H1 (cell line): ENCODE results near the gene MGLL. TPM values are rescaled to one million over a fixed set of nuclear protein-coding genes. Genes with fewer than 3 reads are reported as not detected.

Source experiments
- CTCF ChIA-PET: fragments of 300-600 bp; sonication (Branson Sonifier 250); formaldehyde crosslinking; loops from one replicate; lab custom pipeline; 2021; ENCODE audit not compliant: partially characterized antibody; lab: Charles Lee
- POLR2A ChIA-PET: fragments of 300-600 bp; sonication (Branson Sonifier 250); formaldehyde crosslinking; loops from one replicate; lab custom pipeline; 2021; ENCODE audit warnings: inconsistent platforms; ENCODE audit not compliant: partially characterized antibody; lab: Charles Lee
- DNase-seq, 2 experiments: peaks; one replicate each; pipeline versions ENCODE4 v3.0.0 to v3.0.0-alpha.2; 2010 to 2022; ENCODE audit warnings: low spot score in 2 of 2, low read depth in 1 of 2, mixed read lengths in 1 of 2
- FAIRE-seq: peaks from 2 replicates; lab custom pipeline; 2011; peaks lifted over from hg19 to GRCh38; lab: Jason Lieb, UNC
- H2AFZ ChIP-seq: 2 replicates; pipeline ENCODE4 v1.8.1; 2012; ENCODE audit warnings: low read length, inconsistent platforms
- H2AK5ac ChIP-seq: 2 replicates; pipeline ENCODE4 v1.6.1; 2013; ENCODE audit warnings: low read depth, low read length
- H2BK120ac ChIP-seq: replicated peaks from 2 replicates; pipeline ENCODE3; 2013; ENCODE audit warnings: low read depth, low read length, inconsistent platforms
- H2BK12ac ChIP-seq: 2 replicates; pipeline ENCODE4 v1.6.1; 2013; ENCODE audit warnings: low read depth, low read length
- H2BK15ac ChIP-seq: 2 replicates; pipeline ENCODE4 v1.6.1; 2013; ENCODE audit warnings: low read length
- H2BK20ac ChIP-seq: 2 replicates; pipeline ENCODE4 v1.6.1; 2013; ENCODE audit warnings: low read length
- H2BK5ac ChIP-seq: 2 replicates; pipeline ENCODE4 v1.6.1; 2013; ENCODE audit warnings: low read depth, low read length
- H3K14ac ChIP-seq: 2 replicates; pipeline ENCODE4 v1.6.1; 2013; ENCODE audit warnings: inconsistent platforms; ENCODE audit not compliant: insufficient read length
- H3K18ac ChIP-seq: 2 replicates; pipeline ENCODE4 v1.6.1; 2013; ENCODE audit warnings: low read length; ENCODE audit errors: extremely low read depth
- H3K23ac ChIP-seq: 2 replicates; pipeline ENCODE4 v1.6.1; 2013; ENCODE audit warnings: inconsistent platforms; ENCODE audit not compliant: insufficient read length
- H3K23me2 ChIP-seq: 2 replicates; pipeline ENCODE4 v1.6.1; 2013; ENCODE audit warnings: low read depth, low read length
- H3K27ac ChIP-seq: 2 replicates; pipeline ENCODE4 v1.6.1; 2011; ENCODE audit warnings: low read depth, low read length, inconsistent platforms
- H3K27me3 ChIP-seq, 4 experiments: replicated peaks in 1 of 4; 1 replicate in 1 of 4; 2 replicates in 3 of 4; pipeline versions ENCODE4 v1.6.1 to v1.8.1; 2011 to 2013; ENCODE audit warnings: low read length in 3 of 4, mild to moderate bottlenecking in 3 of 4, inconsistent platforms in 2 of 4, mixed read lengths in 2 of 4, moderate library complexity in 1 of 4; ENCODE audit not compliant: control insufficient read depth in 3 of 4, insufficient read depth in 3 of 4; ENCODE audit errors: extremely low read depth in 1 of 4
- H3K36me3 ChIP-seq, 4 experiments: 2 replicates each; pipeline versions ENCODE4 v1.6.1 to v1.8.1; 2011 to 2013; ENCODE audit warnings: mild to moderate bottlenecking in 4 of 4, low read length in 3 of 4, moderate library complexity in 2 of 4, control low read depth in 1 of 4, inconsistent platforms in 1 of 4; ENCODE audit not compliant: insufficient read depth in 4 of 4, control insufficient read depth in 2 of 4
- H3K4ac ChIP-seq: replicated peaks from 2 replicates; pipeline ENCODE3; 2013; ENCODE audit warnings: low read length, low read depth, mixed read lengths, inconsistent platforms; ENCODE audit not compliant: insufficient read length
- H3K4me1 ChIP-seq, 4 experiments: replicated peaks in 1 of 4; 1 replicate in 1 of 4; 2 replicates in 3 of 4; pipeline versions ENCODE4 v1.6.1 to v1.8.1; 2011 to 2013; ENCODE audit warnings: low read length in 3 of 4, inconsistent platforms in 2 of 4, mixed read lengths in 1 of 4; ENCODE audit not compliant: insufficient read depth in 4 of 4, control insufficient read depth in 3 of 4
- H3K4me2 ChIP-seq, 2 experiments: 2 replicates each; pipeline versions ENCODE4 v1.6.1 to v1.8.1; 2011 to 2013; ENCODE audit warnings: low read depth in 2 of 2, low read length in 2 of 2, control low read depth in 1 of 2, inconsistent platforms in 1 of 2, mild to moderate bottlenecking in 1 of 2; ENCODE audit not compliant: insufficient read depth in 1 of 2
- H3K4me3 ChIP-seq, 4 experiments: fragments of 200-600, 300-600 bp in 1 of 4; sonication (generic), shearing (Covaris generic), sonication (Bioruptor Twin) in 1 of 4; 2 replicates each; pipeline versions ENCODE4 v1.5.1 to v1.8.1; 2011 to 2016; ENCODE audit warnings: low read length in 4 of 4, low read depth in 3 of 4, control low read depth in 2 of 4, inconsistent platforms in 2 of 4, mild to moderate bottlenecking in 2 of 4, mixed read lengths in 1 of 4, moderate library complexity in 1 of 4; ENCODE audit not compliant: insufficient read depth in 2 of 4; ENCODE audit errors: extremely low read depth in 1 of 4
- H3K56ac ChIP-seq: replicated peaks from 2 replicates; pipeline ENCODE3; 2013; ENCODE audit warnings: low read depth, mild to moderate bottlenecking, mixed read lengths, low read length, inconsistent platforms; ENCODE audit not compliant: insufficient read length
- H3K79me1 ChIP-seq: 2 replicates; pipeline ENCODE4 v1.6.1; 2013; ENCODE audit warnings: low read depth, low read length, control low read depth
- H3K79me2 ChIP-seq, 2 experiments: 2 replicates each; pipeline versions ENCODE4 v1.6.1 to v1.8.1; 2012 to 2013; ENCODE audit warnings: low read length in 2 of 2, mild to moderate bottlenecking in 2 of 2, inconsistent platforms in 1 of 2; ENCODE audit not compliant: insufficient read depth in 2 of 2, control insufficient read depth in 1 of 2
- H3K9ac ChIP-seq, 4 experiments: replicated peaks in 1 of 4; 1 replicate in 1 of 4; 2 replicates in 3 of 4; pipeline versions ENCODE4 v1.6.1 to v1.8.1; 2011 to 2013; ENCODE audit warnings: low read depth in 3 of 4, low read length in 3 of 4, control low read depth in 2 of 4, mild to moderate bottlenecking in 2 of 4, moderate library complexity in 2 of 4, inconsistent platforms in 1 of 4; ENCODE audit errors: extremely low read depth in 1 of 4
- H3K9me3 ChIP-seq, 2 experiments: 2 replicates each; pipeline versions ENCODE4 v1.6.1 to v1.8.1; 2012 to 2013; ENCODE audit warnings: mild to moderate bottlenecking in 2 of 2, moderate library complexity in 2 of 2, control low read depth in 1 of 2, inconsistent platforms in 1 of 2, low read depth in 1 of 2, low read length in 1 of 2, mixed read lengths in 1 of 2; ENCODE audit not compliant: insufficient read depth in 2 of 2
- H4K20me1 ChIP-seq, 2 experiments: replicated peaks in 1 of 2; 2 replicates each; pipeline versions ENCODE3 to v1.8.1; 2011 to 2013; ENCODE audit warnings: inconsistent platforms in 2 of 2, low read length in 2 of 2, mild to moderate bottlenecking in 1 of 2; ENCODE audit not compliant: insufficient read depth in 2 of 2, control insufficient read depth in 1 of 2
- H4K5ac ChIP-seq: 2 replicates; pipeline ENCODE4 v1.6.1; 2013; ENCODE audit warnings: low read length, low read depth, mixed read lengths, inconsistent platforms; ENCODE audit not compliant: insufficient read length
- H4K8ac ChIP-seq: 2 replicates; pipeline ENCODE4 v1.8.0; 2013; ENCODE audit warnings: mild to moderate bottlenecking, moderate library complexity, low read length, inconsistent platforms; ENCODE audit not compliant: insufficient read depth; ENCODE audit errors: extremely low read depth
- H4K91ac ChIP-seq: replicated peaks from 2 replicates; pipeline ENCODE3; 2013; ENCODE audit warnings: low read length, mixed read lengths, inconsistent platforms; ENCODE audit not compliant: insufficient read length
- BCL11A ChIP-seq, 2 experiments: IDR thresholded peaks; one replicate each; pipeline ENCODE4 v1.6.1; 2011; ENCODE audit warnings: low read depth in 2 of 2, low read length in 2 of 2, mild to moderate bottlenecking in 2 of 2
- CEBPB ChIP-seq: IDR thresholded peaks from 2 replicates; pipeline ENCODE4 v1.6.1; 2012; ENCODE audit warnings: low read depth, low read length
- EGR1 ChIP-seq: IDR thresholded peaks from 2 replicates; pipeline ENCODE4 v1.6.1; 2011; ENCODE audit warnings: low read depth, low read length, borderline replicate concordance
- EZH2 ChIP-seq: fragments of 200-600 bp; sonication (generic); IDR thresholded peaks from 2 replicates; pipeline ENCODE4 v1.7.1; 2012; ENCODE audit warnings: low read depth, mild to moderate bottlenecking, moderate library complexity, low read length, inconsistent platforms; ENCODE audit not compliant: severe bottlenecking
- HDAC6 ChIP-seq: IDR thresholded peaks from one replicate; pipeline ENCODE4 v1.7.1; 2012; ENCODE audit warnings: low read depth, mild to moderate bottlenecking, inconsistent platforms, low read length, moderate library complexity
- POLR2A ChIP-seq, 2 experiments: IDR thresholded peaks; 1 replicate in 1 of 2; 2 replicates in 1 of 2; pipeline ENCODE4 v1.6.1; 2011; ENCODE audit warnings: low read depth in 2 of 2, low read length in 2 of 2, mild to moderate bottlenecking in 2 of 2; ENCODE audit errors: control extremely low read depth in 1 of 2
- POLR2AphosphoS5 ChIP-seq: IDR thresholded peaks from 2 replicates; pipeline ENCODE4 v1.6.1; 2011; ENCODE audit warnings: low read depth, low read length
- POU5F1 ChIP-seq: IDR thresholded peaks from 2 replicates; pipeline ENCODE4 v1.6.1; 2011; ENCODE audit warnings: low read depth, mild to moderate bottlenecking, low read length, moderate library complexity
- RBBP5 ChIP-seq: IDR thresholded peaks from 2 replicates; pipeline ENCODE4 v1.7.1; 2012; ENCODE audit warnings: low read depth, mild to moderate bottlenecking, inconsistent platforms, low read length, moderate library complexity, borderline replicate concordance
- SIRT6 ChIP-seq: IDR thresholded peaks from one replicate; pipeline ENCODE4 v1.7.1; 2012; ENCODE audit warnings: low read length, inconsistent platforms
- SP2 ChIP-seq: IDR thresholded peaks from 2 replicates; pipeline ENCODE4 v1.6.1; 2012; ENCODE audit warnings: mild to moderate bottlenecking, low read length, inconsistent platforms
- SRF ChIP-seq: IDR thresholded peaks from 2 replicates; pipeline ENCODE4 v1.6.1; 2011; ENCODE audit warnings: mild to moderate bottlenecking, low read depth, low read length, moderate library complexity
- TAF7 ChIP-seq: optimal IDR thresholded peaks from 2 replicates; pipeline ENCODE3; 2011; ENCODE audit warnings: low read depth, mild to moderate bottlenecking, inconsistent platforms, low read length, moderate library complexity, borderline replicate concordance
- TCF12 ChIP-seq: IDR thresholded peaks from 2 replicates; pipeline ENCODE4 v1.6.1; 2011; ENCODE audit warnings: low read depth, mild to moderate bottlenecking, low read length
- TEAD4 ChIP-seq: IDR thresholded peaks from 2 replicates; pipeline ENCODE4 v1.6.1; 2012; ENCODE audit warnings: low read depth, low read length, inconsistent platforms, mixed read lengths
- ZNF274 ChIP-seq: IDR thresholded peaks from 2 replicates; pipeline ENCODE4 v1.7.0; 2012; ENCODE audit warnings: low read length, borderline replicate concordance; ENCODE audit errors: extremely low read depth
- whole genome bisulfite sequencing, 2 experiments: shearing (Covaris generic) in 1 of 2; methylation state at CpG; one replicate each; pipeline versions ENCODE4 v1.1.6 to v1.1.7; 2013 to 2015; ENCODE audit warnings: low lambda C conversion rate in 2 of 2, mixed read lengths in 2 of 2, inconsistent platforms in 1 of 2, low coverage in 1 of 2, missing lambda C conversion rate in 1 of 2; ENCODE audit not compliant: insufficient replicate concordance in 2 of 2, insufficient coverage in 1 of 2, insufficient read length in 1 of 2; ENCODE audit errors: extremely low coverage in 1 of 2, missing lambda C conversion rate in 1 of 2; 5-methylcytosine and 5-hydroxymethylcytosine counted together
- polyA plus RNA-seq, 7 experiments: library from polyadenylated mRNA; depleted of rRNA in 3 of 7; stranded (reverse) in 5 of 7; unstranded in 2 of 7; fragments of >200 nt in 5 of 7; fragments of 200-250 nt in 2 of 7; gene quantifications; 1 replicate in 5 of 7; 2 replicates in 1 of 7; 4 replicates in 1 of 7; pipeline versions ENCODE4 v1.2.1 to v1.2.3, GENCODE V29; 2011 to 2013; ENCODE audit warnings: missing spikeins in 2 of 7, mixed read lengths in 2 of 7
- total RNA-seq: library from RNA; stranded (reverse); fragmentation: NEBNext Ultra II Directional; extraction: Animal tissue kit (Norgen Biotek cat#: 25700); gene quantifications from 2 replicates; pipeline ENCODE4 v1.2.1, GENCODE V29; 2021

MGLL gene
- total and polyA plus RNA-seq, 2 of the 8 experiments (the other 6 are each of a cell fraction or from before 2014, with no cell fraction given) = 0.05 to 0.34 TPM

- H4K5ac ChIP-seq = no peak overlapping the region
- H3K4me2 ChIP-seq = no peak overlapping the region
- no peak overlapping the region for H2BK15ac ChIP-seq
- H2BK5ac ChIP-seq = no peak overlapping the region
- no peak for FAIRE-seq
- H2AFZ ChIP-seq = no peak overlapping the region
- H2BK12ac ChIP-seq = no peak overlapping the region
- no peaks in the 10 kb centered on the region for H3K27me3 ChIP-seq
- no peak overlapping the region for H3K4me3 ChIP-seq
- H3K27ac ChIP-seq = no peak overlapping the region
- H3K23ac ChIP-seq = no peak overlapping the region
- no peak for DNase-seq
- H3K18ac ChIP-seq = no peak overlapping the region
- no peaks in the 10 kb centered on the region for H3K36me3 ChIP-seq
- H4K8ac ChIP-seq = no peak overlapping the region
- H4K91ac ChIP-seq = no peak overlapping the region
- ChIA-PET POLR2A (no interaction called here), CTCF (interaction anchor here (1.0 to 1.6 kb wide), 5 partner anchors 11 to 280 kb away, joined by 3 to 4 read pairs (median 3); no protein-coding TSS in a partner anchor)
- no peak overlapping the region for H2BK120ac ChIP-seq
- H2AK5ac ChIP-seq = no peak overlapping the region
- no peaks in the 10 kb centered on the region for H3K79me1 ChIP-seq
- H3K56ac ChIP-seq = no peak overlapping the region
- no peak overlapping the region for H3K4ac ChIP-seq
- H4K20me1 ChIP-seq = no peaks in the 10 kb centered on the region
- no peaks in the 10 kb centered on the region; the same call in 1 of the 2 replicates for H3K23me2 ChIP-seq
- H3K9ac ChIP-seq = no peak overlapping the region
- WGBS, 2 experiments = 62% methylated on average over 1 of the region's 1 CpG; no CpG with 5 or more reads in 1 of the 2 experiments
- H3K9me3 ChIP-seq = no peaks in the 10 kb centered on the region
- peaks cover 0 to under 1% (median under 1%) of the 10 kb centered on the region in 4 experiments; a peak in 2 of 7 replicates for H3K4me1 ChIP-seq
- H3K79me2 ChIP-seq = no peaks in the 10 kb centered on the region
- H3K14ac ChIP-seq = no peak overlapping the region
- no peak overlapping the region for H2BK20ac ChIP-seq
- TF ChIP-seq POU5F1 (no peak), HDAC6 (no peak), TAF7 (no peak), SP2 (no peak), RBBP5 (no peak), POLR2AphosphoS5 (no peak), TEAD4 (no peak), SIRT6 (no peak), EZH2 (no peak), POLR2A (IDR thresholded peaks at IDR 0.05; ENCODE audit: control extremely low read depth in 1 of 2, low read depth in 2 of 2, low read length in 2 of 2) (no peak), TCF12 (no peak), SRF (no peak), ZNF274 (no peak), EGR1 (no peak), CEBPB (no peak), BCL11A (IDR thresholded peaks at IDR 0.05; ENCODE audit: low read depth in 2 of 2, low read length in 2 of 2) (no peak)
Measured at GRCh38 chr3:127855246-127855645, 32.9 kb upstream of the MGLL start.
